OCI-LY3 (cell line): ENCODE data around the gene SPECC1L.

Experiments used
- CTCF ChIP-seq: fragments of 200-600, 300-600 bp; sonication (generic); IDR thresholded peaks from 2 replicates; pipeline ENCODE4 v1.5.1; 2014; ENCODE audit warnings: antibody characterized with exemption, low read length, low read depth
- EZH2phosphoT487 ChIP-seq: fragments of 200-600 bp; shearing (Covaris generic); IDR thresholded peaks from 2 replicates; pipeline ENCODE4 v1.6.1; 2018; ENCODE audit warnings: antibody characterized with exemption, mixed run types, low read depth

- TF ChIP-seq CTCF: no peak
- TF ChIP-seq EZH2phosphoT487: no peak
These were observed 135.1 kb downstream of the SPECC1L start for GRCh38 chr22:24405631-24406321.
